HTERT RPE-1 (cell line): ENCODE measurements around the gene YWHAQ.

Experiments
- in situ Hi-C: fragments of 300-500 bp; cut with MboI; formaldehyde crosslinking; loops from 4 replicates; pipeline ENCODE4 v1.14.3; 2020; ENCODE audit warnings: low sequenced_read_pairs

Gene YWHAQ

GRCh38 chr2:9630736-9631552, at the start of gene YWHAQ:
TSS of gene YWHAQ (minus strand) at chr2:9630997. CDS start at chr2:9630452, 545 bp downstream.
- in situ Hi-C loops, result no loop called here

- in situ Hi-C loops, result no loop called here
Measured at GRCh38 chr2:9680082-9680481, 49.3 kb upstream of the YWHAQ start.

GRCh38 chr2:9679218-9679617, 48.4 kb upstream of the YWHAQ start:
- in situ Hi-C loops, result no loop called here

GRCh38 chr2:9678544-9678943, 47.7 kb upstream of the YWHAQ start:
- in situ Hi-C loops, result no loop called here

GRCh38 chr2:9675415-9676351, 44.9 kb upstream of the YWHAQ start:
- in situ Hi-C loops, result no loop called here

GRCh38 chr2:9674891-9675414, 44.2 kb upstream of the YWHAQ start:
- in situ Hi-C loops, result no loop called here

DNA sequence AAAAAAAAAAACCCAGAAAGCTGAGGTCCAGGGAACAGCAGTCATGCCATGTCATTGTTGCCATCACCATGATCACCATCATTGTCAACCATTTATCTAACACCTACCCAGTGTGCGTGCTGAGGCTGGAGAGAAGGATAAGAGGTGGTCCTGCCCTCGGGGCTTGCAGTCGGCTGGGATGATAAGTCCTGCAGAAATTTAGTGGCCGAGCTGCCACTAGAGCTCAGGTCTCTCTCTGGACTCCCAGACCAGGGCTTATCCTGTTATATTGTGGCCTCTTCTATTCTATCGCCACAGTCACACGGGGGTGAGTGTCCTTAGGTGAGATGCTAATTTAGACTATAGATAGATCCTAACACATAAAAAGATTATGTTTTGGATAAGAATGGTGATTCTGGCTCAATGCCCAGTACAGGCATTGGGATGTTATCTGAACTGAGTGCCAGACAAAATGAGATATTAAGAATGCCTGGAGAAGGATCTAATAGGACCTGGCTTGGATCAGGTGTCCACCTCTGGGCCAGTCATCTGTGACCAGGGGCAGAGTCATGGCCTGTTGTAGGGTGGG, 43.2 kb upstream of the YWHAQ start:
- in situ Hi-C loops, result no loop called here

DNA sequence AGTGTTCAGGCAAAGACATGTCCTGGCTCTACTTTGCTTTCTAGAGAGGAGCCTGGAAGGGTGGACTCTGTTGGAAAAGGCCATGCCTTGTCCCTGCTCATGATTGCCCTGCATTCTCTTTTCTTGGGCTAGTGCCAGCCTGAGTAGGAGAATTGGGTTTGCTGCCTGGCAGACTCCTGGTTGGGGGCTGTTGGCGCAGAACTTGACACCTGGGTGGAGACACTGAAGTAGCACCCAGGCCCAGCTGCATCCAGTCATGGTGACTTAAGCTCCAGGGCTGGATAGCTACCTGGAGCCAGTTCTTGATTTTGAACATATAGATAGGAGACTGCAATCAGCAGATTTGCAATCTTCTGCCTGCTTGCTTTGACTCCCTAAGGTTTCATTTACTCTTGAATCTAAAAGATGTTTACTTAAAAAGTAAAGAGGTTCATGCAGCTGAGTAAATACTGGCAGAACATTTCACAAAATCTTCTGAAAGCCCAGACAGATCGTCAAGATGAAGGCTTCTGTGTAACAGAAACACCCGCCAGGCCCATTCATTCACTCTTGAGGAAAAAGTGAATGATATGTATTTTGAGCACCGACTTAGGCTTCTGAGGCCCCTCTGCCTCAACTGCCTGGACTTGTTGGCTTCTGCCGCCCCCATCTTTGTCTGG, 38.0 kb upstream of the YWHAQ start:
- in situ Hi-C loops, result no loop called here

DNA sequence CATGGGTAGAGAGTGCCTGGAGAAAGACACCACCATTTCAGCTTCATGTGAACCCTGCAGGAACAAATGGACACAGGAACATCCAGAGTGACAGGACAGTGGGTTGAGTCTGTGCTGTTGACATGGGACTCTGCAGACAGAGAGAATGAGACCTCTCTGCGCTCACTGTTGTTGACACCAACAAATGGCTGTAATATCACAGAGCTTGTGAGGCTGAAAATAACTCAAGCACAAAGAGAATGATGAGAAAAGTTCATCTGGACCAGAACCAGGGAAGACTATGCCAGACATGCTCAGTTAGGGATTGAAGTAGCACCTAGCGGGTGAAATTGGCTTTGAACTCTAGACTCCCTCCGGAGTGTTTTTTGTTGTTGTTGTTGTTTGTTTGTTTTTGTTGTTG, 37.0 kb upstream of the YWHAQ start:
- in situ Hi-C loops, result no loop called here

GRCh38 chr2:9666306-9666705, 35.5 kb upstream of the YWHAQ start:
- in situ Hi-C loops, result no loop called here

DNA sequence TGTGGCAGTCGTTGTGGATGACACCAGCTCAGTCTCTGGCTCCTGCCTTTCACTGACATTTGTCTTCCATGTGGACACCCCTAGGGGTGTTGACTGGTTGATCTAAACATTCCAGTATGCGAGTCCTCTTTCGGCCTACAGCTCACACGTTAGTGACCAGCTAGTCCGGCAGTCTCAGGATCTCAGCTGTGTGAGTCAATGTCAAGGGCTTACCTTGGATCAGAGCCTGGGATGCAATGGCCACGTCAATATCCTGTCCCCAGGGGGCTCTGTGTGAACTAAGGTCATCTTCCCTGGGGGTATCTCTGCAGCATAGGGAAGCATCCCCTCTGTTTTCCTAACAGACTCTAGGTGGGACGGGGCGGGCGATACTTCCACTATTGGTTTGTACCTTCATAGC, 35.1 kb upstream of the YWHAQ start:
- in situ Hi-C loops, result no loop called here

DNA sequence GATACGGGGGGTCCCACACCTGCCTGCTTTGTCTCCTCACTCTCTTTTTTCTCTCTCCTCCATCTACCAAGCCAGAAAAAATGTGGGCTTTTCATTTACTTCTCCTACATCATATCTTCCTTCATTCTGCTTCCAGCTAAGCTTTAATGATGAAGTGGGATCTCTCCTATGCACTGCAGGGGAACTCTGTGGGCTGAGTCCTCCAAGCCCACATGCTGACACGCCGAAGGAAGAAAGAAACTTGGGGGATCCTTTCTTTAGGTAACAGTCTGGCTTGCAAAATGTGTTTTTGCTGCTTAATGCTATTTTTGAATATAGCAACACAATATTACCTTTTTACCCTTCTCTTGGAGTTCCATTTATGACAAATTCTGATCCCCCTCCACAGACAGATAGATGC, 33.6 kb upstream of the YWHAQ start:
- in situ Hi-C loops, result no loop called here

- in situ Hi-C loops, result no loop called here
Measured at GRCh38 chr2:9663008-9663879, 32.4 kb upstream of the YWHAQ start.

- in situ Hi-C loops, result no loop called here
Measured at GRCh38 chr2:9661261-9661660, 30.5 kb upstream of the YWHAQ start.

- in situ Hi-C loops, result no loop called here
Measured at GRCh38 chr2:9660781-9661180, 30.0 kb upstream of the YWHAQ start.

DNA sequence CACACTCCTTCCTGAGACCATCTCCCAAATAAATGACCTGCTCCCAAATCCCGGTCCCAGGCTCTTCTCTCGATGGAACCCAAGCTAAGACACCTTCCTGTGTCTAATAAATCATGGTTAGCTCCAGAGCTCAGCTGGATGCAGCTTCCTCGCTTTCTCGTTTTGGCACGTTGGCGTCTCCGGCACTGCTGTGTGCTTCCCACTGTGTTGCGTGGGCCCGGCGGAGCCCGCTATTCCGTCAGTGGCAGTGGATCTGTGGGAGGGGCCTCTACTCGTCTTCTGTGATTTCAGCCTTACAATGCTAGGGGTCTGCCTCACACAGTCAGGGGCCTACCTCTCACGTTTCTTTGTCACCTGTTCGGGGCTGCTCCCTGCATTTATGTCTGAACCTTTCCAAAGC, 29.4 kb upstream of the YWHAQ start:
- in situ Hi-C loops, result no loop called here

DNA sequence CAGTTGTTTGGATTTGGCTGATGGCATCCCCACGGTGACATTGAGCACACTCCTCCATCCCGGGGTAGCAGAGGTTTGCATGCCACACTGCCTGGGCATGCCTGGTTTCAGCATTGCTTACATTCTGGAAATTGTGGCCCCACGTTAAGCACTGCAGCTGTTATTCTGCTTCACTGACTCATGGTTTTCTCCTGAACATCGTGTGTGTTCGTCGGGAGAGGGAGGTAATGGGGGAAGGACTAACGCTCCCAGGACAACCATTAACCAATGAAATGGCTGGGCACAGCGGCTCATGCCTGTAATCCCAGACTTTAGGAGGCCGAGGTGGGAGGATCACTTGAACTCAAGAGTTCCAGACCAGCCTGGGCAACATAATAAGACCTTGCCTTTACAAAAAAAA, 28.2 kb upstream of the YWHAQ start:
- in situ Hi-C loops, result no loop called here

- in situ Hi-C loops, result no loop called here
Measured at GRCh38 chr2:9657731-9658130, 26.9 kb upstream of the YWHAQ start.

GRCh38 chr2:9657083-9657482, 26.3 kb upstream of the YWHAQ start:
- in situ Hi-C loops, result no loop called here

DNA sequence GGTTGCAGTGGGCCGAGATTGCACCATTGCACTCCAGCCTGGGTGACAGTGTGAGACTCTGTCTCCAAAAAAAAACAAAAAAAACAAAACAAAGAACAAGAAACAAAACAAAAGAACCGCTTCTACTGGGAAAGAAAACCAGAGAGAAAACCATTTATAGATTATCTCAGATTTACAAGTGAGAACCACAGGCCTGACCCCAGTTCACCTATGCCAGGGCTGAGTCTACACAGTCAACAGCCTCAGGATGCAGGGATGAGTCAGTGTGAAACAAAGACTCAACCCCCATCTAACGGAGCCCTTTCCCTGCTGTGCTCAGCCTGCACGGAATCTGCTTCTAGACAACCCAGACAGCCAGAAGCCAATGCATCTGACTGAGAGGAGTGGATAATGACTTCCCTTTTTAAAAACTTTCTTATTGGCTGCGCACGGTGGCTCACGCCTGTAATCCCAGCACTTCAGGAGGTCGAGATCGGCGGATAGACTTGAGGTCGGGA, 25.5 kb upstream of the YWHAQ start:
- in situ Hi-C loops, result no loop called here
